Stomach (tissue), 9 donors: ENCODE measurements around the gene DHX8. TPM values are rescaled to one million over a fixed set of nuclear protein-coding genes. Genes with fewer than 3 reads are reported as not detected.

ENCODE experiments used
- DNase-seq, 2 donors: peaks; one replicate each; pipeline versions ENCODE4 v3.0.0 to v3.0.0-alpha.2; 2013 to 2019
- H3K27ac ChIP-seq, 5 donors: fragments of 200-600 bp in 4 of 5; sonication (generic) in 4 of 5; one replicate each; pipeline ENCODE4 v1.5.1; 2013 to 2019; ENCODE audit warnings: mild to moderate bottlenecking in 1 of 5, moderate library complexity in 1 of 5
- H3K27me3 ChIP-seq, 3 donors: fragments of 200-600 bp; sonication (generic); one replicate each; pipeline ENCODE4 v1.5.1; 2017 to 2019; ENCODE audit warnings: mixed run types in 1 of 3
- H3K36me3 ChIP-seq, 4 donors: fragments of 200-600 bp; sonication (generic); 1 replicate in 3 of 4; 2 replicates in 1 of 4; pipeline ENCODE4 v1.5.1; 2016 to 2019
- H3K4me1 ChIP-seq, 4 donors: fragments of 200-600 bp; sonication (generic); one replicate each; pipeline ENCODE4 v1.5.1; 2016 to 2019
- H3K4me3 ChIP-seq, 4 donors: fragments of 200-600 bp; sonication (generic) in 3 of 4; one replicate each; pipeline ENCODE4 v1.5.1; 2016 to 2019; ENCODE audit warnings: mild to moderate bottlenecking in 1 of 4
- H3K9me3 ChIP-seq, 4 donors: fragments of 200-600 bp; sonication (generic); one replicate each; pipeline ENCODE4 v1.5.1; 2016 to 2019
- EP300 ChIP-seq: sonication (generic); formaldehyde crosslinking; IDR thresholded peaks from one replicate; pipeline ENCODE4 v1.6.1; 2017; ENCODE audit warnings: antibody characterized with exemption
- POLR2A ChIP-seq, 4 donors: fragments of 450-650 bp; IDR thresholded peaks; one replicate each; pipeline ENCODE4 v1.6.1; 2016; ENCODE audit warnings: antibody characterized with exemption in 4 of 4, control low read depth in 2 of 4, mild to moderate bottlenecking in 1 of 4, moderate library complexity in 1 of 4
- POLR2AphosphoS5 ChIP-seq, 3 donors: sonication (generic); formaldehyde crosslinking; IDR thresholded peaks; one replicate each; pipeline ENCODE4 v1.6.1; 2016; ENCODE audit warnings: antibody characterized with exemption in 3 of 3
- WGBS, 5 donors: extraction: QIAGEN DNeasy Blood & Tissue Kit in 3 of 5; methylation state at CpG; one replicate each; pipeline versions ENCODE4 v1.1.5 to v1.1.7; 2013 to 2018; 5-methylcytosine and 5-hydroxymethylcytosine counted together
- intact Hi-C: fragments of 100-400 bp; cut with DNase I; formaldehyde crosslinking; loops from one replicate; pipeline ENCODE4 v1.15.1; 2023; ENCODE audit warnings: low total_unique reads
- polyA plus RNA-seq, 3 donors: library from polyadenylated mRNA; stranded (reverse); fragments of 200-250 nt; gene quantifications; one replicate each; pipeline ENCODE4 v1.2.3, GENCODE V29; 2013
- total RNA-seq, 5 donors: library from RNA; depleted of rRNA; stranded (reverse); fragments of >200 nt; gene quantifications; one replicate each; pipeline versions ENCODE4 v1.1.0 to v1.2.3, GENCODE V29; 2014 to 2016
- TF ChIP-seq, protein P1 (sequence below), 7 experiments: fragments of 450-650 bp in 4 of 7; fragments of 200-600 bp in 3 of 7; sonication (generic) in 3 of 7; IDR thresholded peaks; one replicate each; pipeline ENCODE4 v1.5.1; 2016 to 2019; ENCODE audit warnings: antibody characterized with exemption in 7 of 7, control low read depth in 2 of 7, mild to moderate bottlenecking in 1 of 7
- donor health status: healthy with polysubstance abuse.
- donor health status: Bipolar disorder and iron deficiency.
- donor health status: healthy.

Gene DHX8
- total and polyA plus RNA-seq, 8 donors, result 9.2 to 137 (median 25.0) TPM

GRCh38 chr17:43552229-43552837 lies 68.6 kb downstream of the DHX8 start:
- intact Hi-C loops, result no loop called here
- peak in 1 of 2 donors; percentile 55 for DNase-seq
- TF ChIP-seq POLR2AphosphoS5 (IDR thresholded peaks at IDR 0.05), result no peak
- TF ChIP-seq POLR2A (IDR thresholded peaks at IDR 0.05), result no peak
- no peak for TF ChIP-seq EP300
- TF ChIP-seq, protein P1, sequence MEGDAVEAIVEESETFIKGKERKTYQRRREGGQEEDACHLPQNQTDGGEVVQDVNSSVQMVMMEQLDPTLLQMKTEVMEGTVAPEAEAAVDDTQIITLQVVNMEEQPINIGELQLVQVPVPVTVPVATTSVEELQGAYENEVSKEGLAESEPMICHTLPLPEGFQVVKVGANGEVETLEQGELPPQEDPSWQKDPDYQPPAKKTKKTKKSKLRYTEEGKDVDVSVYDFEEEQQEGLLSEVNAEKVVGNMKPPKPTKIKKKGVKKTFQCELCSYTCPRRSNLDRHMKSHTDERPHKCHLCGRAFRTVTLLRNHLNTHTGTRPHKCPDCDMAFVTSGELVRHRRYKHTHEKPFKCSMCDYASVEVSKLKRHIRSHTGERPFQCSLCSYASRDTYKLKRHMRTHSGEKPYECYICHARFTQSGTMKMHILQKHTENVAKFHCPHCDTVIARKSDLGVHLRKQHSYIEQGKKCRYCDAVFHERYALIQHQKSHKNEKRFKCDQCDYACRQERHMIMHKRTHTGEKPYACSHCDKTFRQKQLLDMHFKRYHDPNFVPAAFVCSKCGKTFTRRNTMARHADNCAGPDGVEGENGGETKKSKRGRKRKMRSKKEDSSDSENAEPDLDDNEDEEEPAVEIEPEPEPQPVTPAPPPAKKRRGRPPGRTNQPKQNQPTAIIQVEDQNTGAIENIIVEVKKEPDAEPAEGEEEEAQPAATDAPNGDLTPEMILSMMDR (IDR thresholded peaks at IDR 0.05), result no peak
- WGBS, 5 donors, result 22 to 42% (median 34%) methylated on average over 8 of the region's 8 CpGs
- Histone ChIP-seq H3K9me3 (no peaks in the 10 kb centered on the region), H3K36me3 (no peaks in the 10 kb centered on the region), H3K27me3 (peaks cover 0 to 59% (median 0%) of the 10 kb centered on the region in 3 donors), H3K4me1 (peaks cover 0 to 15% (median 3%) of the 10 kb centered on the region in 4 donors), H3K27ac (no peak overlapping the region), H3K4me3 (no peak overlapping the region)

GRCh38 chr17:43553573-43553972 lies 69.8 kb downstream of the DHX8 start:
- no peaks in the 10 kb centered on the region for H3K36me3 ChIP-seq
- H3K27ac ChIP-seq, result no peak overlapping the region
- H3K27me3 ChIP-seq, result peaks cover 0 to 48% (median 0%) of the 10 kb centered on the region in 3 donors
- intact Hi-C loops, result no loop called here
- no peak for DNase-seq
- WGBS, 5 donors, result 35 to 52% (median 44%) methylated on average over 2 of the region's 2 CpGs
- H3K4me1 ChIP-seq, result peaks cover 0 to 15% (median 3%) of the 10 kb centered on the region in 4 donors
- H3K9me3 ChIP-seq, result no peaks in the 10 kb centered on the region
- TF ChIP-seq, protein P1 (IDR thresholded peaks at IDR 0.05), result no peak
- TF ChIP-seq EP300, result no peak
- TF ChIP-seq POLR2A (IDR thresholded peaks at IDR 0.05), result no peak
- TF ChIP-seq POLR2AphosphoS5 (IDR thresholded peaks at IDR 0.05), result no peak
- no peak overlapping the region for H3K4me3 ChIP-seq

- no peak overlapping the region for H3K27ac ChIP-seq
- WGBS, 5 donors, result 70 to 87% (median 73%) methylated on average over 6 of the region's 6 CpGs
- DNase-seq, result no peak
- intact Hi-C loops, result no loop called here
- TF ChIP-seq EP300 (no peak), POLR2A (IDR thresholded peaks at IDR 0.05) (no peak), POLR2AphosphoS5 (IDR thresholded peaks at IDR 0.05) (no peak)
- TF ChIP-seq, protein P1 (IDR thresholded peaks at IDR 0.05), result no peak
- no peaks in the 10 kb centered on the region for H3K36me3 ChIP-seq
- H3K4me1 ChIP-seq, result peaks cover 0 to 15% (median 3%) of the 10 kb centered on the region in 4 donors
- no peak overlapping the region for H3K4me3 ChIP-seq
- peaks cover 0 to 36% (median 0%) of the 10 kb centered on the region in 3 donors for H3K27me3 ChIP-seq
- no peaks in the 10 kb centered on the region for H3K9me3 ChIP-seq
These were observed 71.1 kb downstream of the DHX8 start for GRCh38 chr17:43554857-43555256.

DNA sequence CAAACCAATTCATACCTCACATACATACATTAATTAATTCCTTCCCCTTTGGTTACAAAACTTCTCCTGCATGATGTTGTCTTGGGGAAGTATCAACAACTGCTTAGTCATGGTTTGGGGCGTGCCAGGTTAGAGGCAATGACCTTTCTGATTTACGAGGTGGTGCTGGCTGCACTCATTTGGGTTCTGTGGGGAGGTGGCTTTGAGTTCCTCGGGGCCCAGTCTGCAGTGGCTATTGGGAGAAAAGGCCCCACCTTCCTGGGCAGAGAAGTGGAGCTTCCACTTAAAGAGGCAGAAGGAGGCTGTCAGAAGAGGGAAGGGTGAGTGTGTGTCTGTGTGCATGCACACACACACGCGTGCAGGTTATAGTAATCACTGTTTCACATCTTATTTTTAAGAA lies 72.5 kb downstream of the DHX8 start:
- Histone ChIP-seq H3K27me3 (peaks cover 0 to 35% (median 0%) of the 10 kb centered on the region in 3 donors), H3K4me1 (peaks cover 0 to 15% (median 3%) of the 10 kb centered on the region in 4 donors), H3K36me3 (no peaks in the 10 kb centered on the region), H3K27ac (no peak overlapping the region), H3K9me3 (no peaks in the 10 kb centered on the region), H3K4me3 (no peak overlapping the region)
- intact Hi-C loops, result no loop called here
- TF ChIP-seq POLR2A (IDR thresholded peaks at IDR 0.05), result no peak
- no peak for TF ChIP-seq EP300
- TF ChIP-seq, protein P1 (IDR thresholded peaks at IDR 0.05), result no peak
- peak in 1 of 3 donors; percentile 26 for TF ChIP-seq POLR2AphosphoS5 (IDR thresholded peaks at IDR 0.05)
- peak; percentile 52 to 79 for DNase-seq
- WGBS, 5 donors, result 35 to 45% (median 42%) methylated on average over 5 of the region's 5 CpGs
